GM19324 (cell line): ENCODE data around the gene GINS2.

Source experiments
- ATAC-seq: cut with Tn5 transposase; IDR thresholded peaks from one replicate; pipeline ENCODE4 v1.9.1; 2021; ENCODE audit warnings: mild to moderate bottlenecking, moderate library complexity; ENCODE audit not compliant: unreplicated experiment, low FRiP score

Gene GINS2

DNA sequence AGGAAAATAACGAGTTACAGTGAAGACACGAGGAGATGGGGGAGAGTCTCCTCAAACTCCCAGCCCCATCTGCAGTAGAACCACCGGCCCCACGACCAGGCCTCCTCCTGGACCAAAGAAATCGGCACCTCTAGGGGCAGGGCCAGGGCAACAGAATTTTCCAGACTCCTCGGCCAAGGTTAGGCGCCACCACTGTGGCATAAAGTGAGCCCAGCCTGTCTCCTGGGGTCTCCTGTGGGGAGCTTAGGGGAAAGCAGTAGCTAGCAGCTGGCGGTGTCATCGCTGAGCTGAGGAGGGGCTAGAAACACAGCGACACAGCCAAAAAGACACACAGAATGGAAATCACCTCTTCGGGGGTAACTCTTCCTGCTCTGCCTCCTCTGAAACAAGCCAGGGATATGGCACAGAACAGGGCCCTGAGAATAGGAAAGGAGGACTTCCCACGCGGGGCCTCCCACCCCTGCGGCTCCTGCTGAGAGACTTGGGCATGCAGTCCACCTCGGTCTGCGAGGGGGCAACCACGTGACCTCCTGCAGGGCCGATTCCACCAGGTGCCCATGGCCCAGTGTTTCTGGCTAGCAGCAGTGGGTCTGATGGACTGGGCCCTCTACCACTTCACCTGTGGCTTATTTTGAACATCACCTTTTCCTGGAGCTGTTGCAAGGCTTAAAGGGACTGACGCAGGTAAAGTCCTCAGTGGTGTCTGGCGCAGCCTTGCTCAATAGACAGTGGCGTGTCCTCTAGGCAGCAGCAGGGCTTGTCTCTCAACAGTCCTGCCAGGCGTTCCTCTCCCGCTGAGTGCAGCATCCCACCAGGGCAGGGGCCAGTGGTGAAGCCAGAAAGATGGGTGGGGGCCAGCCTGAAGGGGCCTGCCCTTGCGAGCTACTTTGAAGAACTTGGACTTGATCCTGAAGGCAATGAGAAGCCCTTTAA is 6.7 kb upstream of the GINS2 start:
- no peak for ATAC-seq

DNA sequence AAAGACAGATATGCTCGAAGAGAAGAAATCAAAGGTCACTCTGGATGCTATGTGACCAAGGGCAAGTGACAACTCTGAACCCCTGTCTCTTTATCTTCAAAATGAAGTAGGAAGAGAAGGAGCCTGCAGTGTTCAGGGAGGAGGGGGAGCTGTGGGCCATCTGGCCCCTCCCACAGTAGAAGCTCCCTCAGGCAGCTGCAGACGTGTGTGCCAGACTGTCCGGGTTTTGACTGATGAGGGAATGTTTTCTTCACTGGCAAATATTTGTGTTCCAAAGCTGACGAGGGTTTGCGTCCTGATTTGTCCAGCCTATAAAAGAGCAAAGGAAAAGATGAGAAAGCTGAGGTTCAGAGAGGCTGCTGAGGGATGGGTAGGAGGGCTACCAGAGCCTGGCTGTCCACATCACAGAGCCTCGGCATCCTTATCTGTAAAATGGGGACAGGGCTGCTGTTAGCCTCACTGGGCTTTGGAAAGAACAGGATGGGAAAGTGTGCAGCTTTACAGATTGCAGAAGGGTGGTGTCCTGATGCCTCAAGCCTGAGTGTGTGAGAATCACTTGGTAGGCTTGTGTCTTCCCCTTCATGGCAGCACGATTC is 1.8 kb upstream of the GINS2 start:
- no peak for ATAC-seq

DNA sequence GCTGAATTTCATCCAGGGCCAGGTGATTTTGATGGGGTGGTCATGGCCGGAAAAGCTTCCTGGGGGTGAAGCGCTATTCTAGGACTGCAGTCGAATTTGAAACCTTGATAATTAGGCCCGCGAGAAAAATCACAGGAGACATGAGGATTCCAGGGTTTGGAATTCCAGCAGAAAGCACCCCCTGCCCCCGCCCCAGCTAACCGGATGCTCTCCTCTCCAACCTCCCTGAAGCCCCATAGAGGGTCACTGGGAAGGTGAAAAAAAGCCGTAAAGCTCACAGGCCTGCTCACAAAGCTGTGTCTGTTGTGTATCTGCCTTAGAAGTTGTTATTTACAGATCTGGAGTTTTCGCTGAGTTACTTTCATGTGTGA is 1.2 kb upstream of the GINS2 start:
- no peak for ATAC-seq

DNA sequence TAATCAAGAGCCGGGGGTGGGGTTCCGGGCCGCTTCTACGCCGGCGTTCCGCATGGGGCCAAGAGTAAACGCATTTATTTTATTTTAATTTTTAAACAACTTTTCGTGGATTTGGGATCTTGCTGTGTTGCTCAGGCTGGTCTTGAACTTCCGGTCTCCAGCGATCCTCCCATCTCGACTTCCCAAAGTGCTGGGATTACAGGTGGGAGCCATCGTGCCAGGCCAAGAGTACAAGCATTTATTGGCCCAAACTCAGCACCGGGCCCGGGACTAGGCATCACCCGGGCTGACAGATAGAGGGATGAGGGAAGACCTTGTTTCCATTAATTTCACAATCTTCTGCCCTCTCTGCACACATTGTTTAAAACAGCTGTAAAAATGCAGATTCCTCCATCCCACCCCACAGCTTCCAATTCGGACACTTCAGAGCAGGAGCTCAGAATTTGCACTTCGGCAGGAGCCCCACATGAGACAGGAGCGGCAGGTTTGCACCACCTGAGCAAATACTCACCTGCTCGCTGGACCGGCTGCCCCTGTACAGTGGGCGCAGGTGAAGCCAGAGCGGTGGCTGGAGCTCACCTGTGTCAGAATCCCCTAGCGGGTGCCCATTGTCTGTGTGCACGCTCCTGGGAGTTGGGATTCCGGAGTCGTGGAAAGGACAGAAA is 663 bp upstream of the GINS2 start:
- ATAC-seq = no peak

DNA sequence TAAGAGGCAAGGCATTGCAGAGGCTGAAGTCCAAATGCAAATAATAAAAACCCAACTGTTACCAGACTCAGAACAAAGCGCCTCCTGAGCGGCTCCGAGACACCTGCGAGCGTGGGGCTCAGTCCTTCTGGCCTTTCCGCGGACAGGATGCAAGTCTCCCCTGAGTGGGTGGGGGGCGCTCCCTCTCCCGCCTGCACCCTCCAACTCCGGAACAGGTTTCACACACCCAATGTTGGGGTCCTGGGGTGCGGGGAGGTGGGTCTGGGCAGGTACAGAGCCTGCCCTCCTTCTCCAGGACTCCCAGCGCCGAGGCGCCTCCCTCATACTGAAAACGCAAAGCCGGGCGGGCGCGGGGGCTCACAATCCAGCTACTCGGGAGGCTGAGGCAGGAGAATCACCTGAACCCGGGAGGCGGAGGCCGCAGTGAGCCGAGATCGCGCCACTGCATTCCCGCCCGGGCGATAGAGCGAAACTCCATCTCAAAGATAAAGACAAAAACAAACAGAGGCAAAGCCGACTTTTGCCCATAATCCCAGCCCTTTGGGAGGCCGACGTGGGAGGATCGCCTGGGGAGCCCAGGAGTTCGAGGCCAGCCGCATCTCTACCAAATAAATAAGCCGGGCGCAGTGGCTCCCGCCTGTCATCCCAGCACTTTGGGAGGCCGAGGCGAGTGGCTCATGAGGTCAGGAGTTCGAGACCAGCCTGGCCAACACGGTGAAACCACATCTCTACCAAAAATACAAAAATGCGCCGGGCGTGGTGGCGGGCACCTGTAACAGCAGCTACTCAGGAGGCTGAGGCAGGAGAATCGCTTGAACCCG is 893 bp downstream of the GINS2 start:
- no peak for ATAC-seq

DNA sequence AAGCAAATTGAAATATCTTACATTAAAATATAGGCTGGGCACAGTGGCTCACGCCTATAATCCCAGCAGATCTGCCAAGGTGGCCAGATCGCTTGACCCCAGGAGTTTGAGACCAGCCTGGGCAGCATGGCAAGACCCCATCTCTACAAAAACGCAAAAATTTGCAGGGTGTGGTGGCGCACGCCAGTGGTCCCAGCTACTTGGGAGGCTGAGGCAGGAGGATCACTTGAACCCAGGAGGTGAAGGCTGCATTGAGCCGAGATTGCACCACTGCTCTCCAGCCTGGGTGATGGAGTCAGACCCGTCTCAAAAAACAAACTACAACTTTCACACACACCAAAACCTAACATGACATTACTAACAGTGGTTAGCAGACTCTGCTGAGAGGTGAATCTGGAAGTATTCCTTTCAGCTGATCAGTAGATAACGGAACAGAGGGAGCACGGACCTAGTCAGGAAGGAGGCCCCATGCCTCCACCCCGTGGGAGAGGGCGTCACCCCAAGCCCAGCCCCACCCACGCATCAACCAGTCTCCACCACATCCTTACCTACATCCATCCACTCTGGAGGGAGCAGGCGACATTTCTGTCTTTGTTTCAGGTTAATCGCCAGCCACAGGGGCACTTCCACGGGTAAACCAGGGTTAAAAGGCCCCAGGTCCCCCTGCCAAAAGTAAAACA is 1.7 kb downstream of the GINS2 start:
- no peak for ATAC-seq

DNA sequence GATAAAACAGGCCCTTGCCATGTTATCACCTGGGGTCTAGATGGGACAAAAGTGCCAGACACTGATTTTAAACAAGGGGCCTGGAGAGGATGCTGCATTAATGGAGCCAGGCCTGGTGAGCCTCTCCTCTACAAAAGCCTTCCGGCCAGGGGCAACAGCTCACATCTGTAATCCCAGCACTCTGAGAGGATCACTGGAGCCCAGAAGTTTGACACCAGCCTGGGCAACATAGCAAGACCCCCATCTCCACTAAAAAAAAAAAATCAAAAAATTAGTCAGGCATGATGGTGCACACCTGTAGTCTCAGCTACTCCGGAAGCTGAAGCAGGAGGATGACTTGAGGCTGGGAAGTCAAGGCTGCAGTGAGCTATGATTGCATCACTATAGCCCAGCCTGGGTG is 3.5 kb downstream of the GINS2 start:
- ATAC-seq = no peak

DNA sequence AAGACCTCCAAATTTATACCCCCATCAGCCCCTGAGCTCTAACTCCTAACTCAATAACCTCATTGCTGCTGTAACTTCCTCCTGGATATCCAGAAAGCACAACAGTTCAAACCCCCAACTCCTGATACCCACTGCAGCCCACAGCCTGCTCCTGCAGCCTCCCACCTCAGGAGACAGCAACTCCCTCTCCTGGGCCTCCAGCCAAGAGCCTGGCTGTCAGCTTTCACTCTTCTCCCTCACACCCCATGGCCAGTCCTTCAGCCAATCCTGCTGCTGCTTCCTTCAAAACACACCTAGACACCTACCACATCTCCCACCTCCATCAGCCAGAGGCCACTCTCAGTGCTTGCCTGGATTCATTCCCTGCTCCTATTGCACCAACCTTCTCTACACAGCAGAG is 5.4 kb downstream of the GINS2 start:
- no peak for ATAC-seq

DNA sequence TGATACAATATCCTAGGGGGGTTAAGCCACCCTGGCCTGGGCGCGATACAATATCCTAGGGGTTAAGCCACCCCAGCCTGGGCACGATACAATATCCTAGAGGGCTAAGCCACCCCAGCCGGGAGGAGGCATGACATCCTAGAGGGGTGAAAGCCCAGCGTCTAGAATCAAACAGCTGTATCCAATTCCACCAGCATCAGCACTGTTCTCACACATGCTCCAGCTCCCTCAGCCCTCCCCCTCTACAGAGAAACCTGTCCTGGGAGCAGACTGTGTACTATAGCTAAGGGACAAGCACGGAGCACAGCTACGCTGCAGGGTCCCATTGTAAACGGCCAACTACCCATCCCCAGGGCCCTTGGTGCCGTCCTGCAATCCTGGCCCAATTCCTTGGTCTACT is 6.2 kb downstream of the GINS2 start:
- ATAC-seq = no peak

DNA sequence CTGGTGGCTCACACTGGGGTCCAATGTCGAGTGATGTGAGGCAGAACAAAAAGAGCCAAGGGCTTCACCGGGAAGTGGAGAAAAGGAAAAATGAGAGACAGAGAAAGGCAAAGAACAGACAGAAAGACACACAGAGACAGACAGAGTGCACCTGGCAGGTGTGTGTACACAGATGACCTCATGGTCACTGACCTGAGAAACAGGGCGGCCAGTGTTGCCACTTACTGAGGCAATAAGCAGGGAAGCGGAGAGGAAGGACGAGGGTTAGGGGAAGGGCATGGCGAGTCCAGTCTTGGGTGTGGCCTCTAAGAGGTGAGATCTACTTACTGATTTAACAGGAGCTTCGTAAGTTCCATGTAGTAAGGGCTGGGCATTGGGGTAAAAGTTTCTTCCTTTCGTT is 7.5 kb downstream of the GINS2 start:
- no peak for ATAC-seq

DNA sequence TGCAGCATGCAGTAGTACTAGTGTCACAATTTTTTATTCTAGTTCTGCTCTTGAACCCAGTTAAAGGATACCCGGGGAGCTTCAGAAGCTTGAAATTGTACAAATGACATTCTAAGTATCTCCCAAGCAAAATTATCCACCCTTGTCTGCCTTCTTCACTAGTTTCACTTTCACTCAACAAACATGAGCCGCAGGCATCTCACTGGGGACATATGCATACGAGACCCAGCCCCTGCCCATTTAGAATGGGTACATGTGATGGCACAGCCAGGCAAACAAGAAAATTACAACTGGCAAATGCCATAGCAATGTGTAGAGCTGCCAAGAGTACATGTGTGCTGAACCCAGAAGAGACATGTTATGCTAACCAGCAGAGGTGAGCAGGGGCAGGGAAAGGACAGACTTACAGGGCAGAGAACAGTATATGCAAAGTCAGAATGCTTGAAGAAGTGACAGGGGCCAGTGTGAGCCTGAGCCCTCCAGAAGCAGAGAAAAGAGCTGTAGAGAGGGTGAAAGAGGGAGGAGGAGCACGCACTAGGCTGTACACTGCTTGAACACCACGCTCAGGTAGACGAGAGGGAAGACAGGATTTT is 8.3 kb downstream of the GINS2 start:
- ATAC-seq = no peak

DNA sequence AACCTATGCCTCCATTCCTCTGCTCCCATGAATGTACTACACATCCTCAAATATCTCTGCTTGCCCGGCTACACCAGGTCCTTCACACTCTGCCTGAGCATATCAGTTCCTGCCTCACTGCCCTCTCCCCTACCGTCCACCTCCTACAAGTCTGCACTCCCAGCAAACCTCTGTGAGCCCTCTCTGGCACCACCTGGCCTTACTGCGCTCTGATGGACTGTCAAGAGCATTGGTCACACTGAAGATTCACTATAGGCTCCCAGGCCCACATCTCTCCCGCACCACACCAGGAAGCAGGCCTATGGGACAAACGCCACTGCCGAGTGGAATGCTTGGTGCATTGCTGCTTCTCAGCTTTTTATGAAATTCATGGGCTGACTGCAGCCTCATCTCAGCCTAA is 8.9 kb downstream of the GINS2 start:
- ATAC-seq = no peak

DNA sequence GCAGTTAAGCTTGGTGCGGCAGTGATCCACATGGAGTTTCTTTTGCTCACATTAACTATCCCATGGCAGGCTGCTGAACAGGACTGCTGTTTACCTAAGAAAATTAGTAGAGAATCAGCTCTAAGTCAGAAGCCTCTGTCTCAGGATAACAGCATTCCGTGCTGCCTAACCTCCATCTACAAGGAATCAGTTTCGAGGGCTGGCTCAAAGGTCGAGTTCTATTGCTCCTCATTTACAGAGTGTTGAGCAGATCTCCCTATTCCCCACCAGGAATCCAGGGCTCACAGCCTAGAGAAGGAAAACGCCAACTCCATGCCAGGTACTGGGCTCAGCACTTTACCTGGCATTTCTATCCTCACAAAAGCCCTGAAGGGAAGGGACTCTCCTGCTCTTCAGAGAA is 9.9 kb downstream of the GINS2 start:
- no peak for ATAC-seq

DNA sequence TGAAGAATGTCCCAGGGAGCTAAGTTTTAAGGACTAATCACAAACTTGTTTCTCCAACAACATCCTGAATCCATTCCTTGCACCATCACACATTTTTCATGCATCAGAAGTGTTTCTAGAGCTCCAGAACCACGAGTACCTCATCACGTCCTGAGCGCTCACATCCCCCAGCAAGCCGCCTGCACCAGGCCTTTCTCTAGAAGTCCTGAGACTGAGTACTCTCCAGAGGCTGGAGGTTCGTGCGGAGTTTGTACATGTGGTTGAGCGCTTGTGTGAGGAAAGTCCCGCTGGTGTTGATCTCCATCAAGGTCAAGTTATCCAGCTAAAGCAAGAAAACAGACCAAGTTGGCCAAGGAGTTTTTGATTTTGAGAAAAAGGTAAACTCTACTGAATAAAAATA is 10.7 kb downstream of the GINS2 start:
- no peak for ATAC-seq

DNA sequence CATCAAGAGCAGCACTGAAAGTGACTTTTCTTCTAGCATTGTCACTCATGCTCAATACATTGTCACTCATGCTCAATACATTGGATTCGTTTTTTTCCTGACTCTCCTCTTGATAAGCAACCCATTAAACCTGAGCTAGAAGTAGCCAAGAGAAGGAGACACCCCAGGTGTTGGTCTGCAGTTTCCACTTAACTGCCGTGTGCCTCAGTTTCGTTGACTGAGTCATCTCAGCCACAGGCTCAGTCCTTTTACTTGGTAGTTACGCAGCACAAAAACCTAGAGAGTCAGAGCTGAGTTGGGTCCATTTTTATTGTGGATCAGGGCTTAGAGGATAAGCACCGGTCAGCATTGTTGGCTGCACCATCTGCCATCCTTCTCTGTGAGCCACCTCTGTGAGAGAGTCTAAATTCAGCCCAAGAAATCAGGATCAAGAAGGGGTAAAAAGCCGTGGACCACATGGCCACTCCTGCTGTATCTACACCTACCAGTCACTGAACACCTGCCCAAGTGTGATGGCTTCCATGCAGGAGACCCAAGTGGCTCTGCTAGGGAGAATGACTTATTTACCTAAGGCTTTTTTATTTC is 11.3 kb downstream of the GINS2 start:
- no peak for ATAC-seq

DNA sequence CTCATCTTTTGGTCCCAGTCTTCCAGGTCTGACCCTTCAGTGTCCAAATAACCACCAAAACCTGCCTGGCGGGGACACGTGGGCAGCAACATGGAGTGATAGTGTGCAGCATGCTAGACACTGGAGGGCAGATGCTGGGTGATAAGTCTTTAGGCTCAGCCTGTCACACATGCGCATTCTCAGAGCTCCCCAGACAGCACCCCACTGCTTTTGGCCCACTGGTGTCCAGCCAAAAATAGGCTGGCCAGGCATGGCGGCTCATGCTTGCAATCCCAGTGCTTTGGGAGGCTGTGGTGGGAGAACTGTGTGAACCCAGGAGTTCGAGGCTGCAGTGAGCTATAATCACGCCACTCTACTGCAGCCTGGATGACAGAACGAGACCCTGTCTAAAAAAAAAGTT is 12.3 kb downstream of the GINS2 start:
- no peak for ATAC-seq

DNA sequence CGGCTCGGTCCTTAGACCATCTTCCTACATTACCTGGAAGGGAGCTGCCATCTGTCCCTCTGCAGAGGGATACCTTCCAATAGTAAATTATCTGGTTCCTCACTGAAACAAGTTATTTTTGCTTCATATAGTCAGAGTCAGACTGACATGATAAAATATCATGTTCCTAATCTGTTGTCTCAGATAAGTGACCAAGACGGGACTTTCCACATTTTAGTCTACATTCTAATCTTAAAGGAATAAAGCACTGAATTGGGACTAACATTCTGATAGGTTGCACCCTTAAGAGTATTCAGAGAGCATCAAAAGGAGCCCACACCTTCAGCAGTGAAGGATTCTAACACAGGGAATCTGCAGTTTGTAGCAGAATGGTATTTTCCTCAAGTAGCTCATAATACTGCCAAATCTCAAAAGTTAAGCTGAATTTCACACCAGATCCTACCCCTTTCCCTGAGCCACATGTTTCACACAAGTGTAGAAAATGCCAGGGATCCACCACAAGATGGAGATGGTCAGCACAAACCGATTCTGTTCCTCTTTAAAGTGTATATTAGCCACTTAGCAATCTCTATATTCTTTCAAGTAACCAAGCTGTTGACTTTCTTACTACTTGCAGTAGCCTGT is 13.4 kb downstream of the GINS2 start:
- no peak for ATAC-seq

DNA sequence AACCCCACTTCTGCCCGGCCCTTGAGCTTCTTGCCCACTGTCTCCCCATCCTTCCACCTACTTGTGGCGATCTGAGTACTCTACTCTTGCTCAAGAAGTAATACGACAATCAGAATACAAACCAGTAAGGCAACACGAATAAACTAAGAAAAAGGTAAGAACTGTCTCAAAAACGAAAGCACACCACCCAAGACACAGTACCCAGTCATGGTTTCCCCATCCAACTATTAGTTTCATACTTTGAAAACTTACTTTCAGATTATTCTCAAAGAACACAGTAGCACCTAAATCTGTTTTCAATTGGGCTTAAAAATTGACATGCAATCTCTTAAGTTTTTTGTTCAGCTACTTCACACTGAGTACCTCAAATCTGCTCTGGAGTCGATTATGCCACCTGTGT is 13.9 kb downstream of the GINS2 start:
- ATAC-seq = no peak

DNA sequence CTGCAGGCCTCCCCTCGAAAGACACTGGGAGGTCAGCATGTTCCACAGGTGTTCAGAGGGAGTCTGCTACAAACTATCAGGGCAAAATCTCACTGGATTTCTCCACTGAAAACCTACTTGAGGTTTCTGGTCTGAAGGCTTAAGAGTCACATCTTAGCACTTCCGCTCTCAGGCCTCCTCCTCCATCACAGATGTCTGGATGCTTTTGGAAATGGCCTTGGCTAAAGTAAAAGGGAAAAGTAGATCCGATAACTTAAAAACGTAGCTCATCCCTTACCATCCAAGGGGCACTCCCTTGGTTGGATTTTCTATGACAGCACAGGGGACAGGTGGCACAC is 14.4 kb downstream of the GINS2 start:
- no peak for ATAC-seq
